HG03060 (cell line): ENCODE measurements around the gene ACBD4.

Experiments used
- ATAC-seq: cut with Tn5 transposase; IDR thresholded peaks from one replicate; pipeline ENCODE4 v1.9.1; 2021; ENCODE audit warnings: low read depth, moderate number of reproducible peaks; ENCODE audit not compliant: unreplicated experiment

ACBD4 gene

GRCh38 chr17:45104029-45104428 is 31.5 kb upstream of the ACBD4 start:
- ATAC-seq, result no peak

GRCh38 chr17:45104497-45104896 is 31.0 kb upstream of the ACBD4 start:
- ATAC-seq, result no peak

- ATAC-seq, result no peak
Observed at GRCh38 chr17:45104907-45105624, 30.4 kb upstream of the ACBD4 start.

GRCh38 chr17:45106096-45106495 is 29.4 kb upstream of the ACBD4 start:
- no peak for ATAC-seq

GRCh38 chr17:45106582-45106981 is 28.9 kb upstream of the ACBD4 start:
- no peak for ATAC-seq

GRCh38 chr17:45107293-45108010 is 28.0 kb upstream of the ACBD4 start:
- ATAC-seq, result no peak

- no peak for ATAC-seq
Observed at GRCh38 chr17:45108051-45108450, 27.4 kb upstream of the ACBD4 start.

- no peak for ATAC-seq
Observed at GRCh38 chr17:45108595-45109521, 26.6 kb upstream of the ACBD4 start.

GRCh38 chr17:45110676-45111611 is 24.5 kb upstream of the ACBD4 start:
- no peak for ATAC-seq

- ATAC-seq, result no peak
Observed at GRCh38 chr17:45111850-45112249, 23.6 kb upstream of the ACBD4 start.

- no peak for ATAC-seq
Observed at GRCh38 chr17:45112559-45113423, 22.7 kb upstream of the ACBD4 start.

- ATAC-seq, result no peak
Observed at GRCh38 chr17:45113424-45113754, 22.1 kb upstream of the ACBD4 start.

GRCh38 chr17:45114117-45114932 is 21.2 kb upstream of the ACBD4 start:
- ATAC-seq, result no peak

GRCh38 chr17:45115015-45115625 is 20.4 kb upstream of the ACBD4 start:
- no peak for ATAC-seq

- ATAC-seq, result no peak
Observed at GRCh38 chr17:45115871-45116270, 19.6 kb upstream of the ACBD4 start.

GRCh38 chr17:45116434-45117016 is 19.0 kb upstream of the ACBD4 start:
- no peak for ATAC-seq

- no peak for ATAC-seq
Observed at GRCh38 chr17:45117334-45117733, 18.2 kb upstream of the ACBD4 start.
